Amygdala (tissue), 56 donors: ENCODE measurements around the gene FETUB.

Experiments used
- DNase-seq, 56 donors: peaks; one replicate each; lab custom pipeline; 2025; lab: John Stamatoyannopoulos, UW

The FETUB gene

GRCh38 chr3:186612721-186613636 lies 27.2 kb upstream of the FETUB start, which contains the start of gene AHSG:
Gene AHSG (plus strand): TSS chr3:186613060. CDS start chr3:186613142, 82 bp downstream.
- no peak for DNase-seq

DNA sequence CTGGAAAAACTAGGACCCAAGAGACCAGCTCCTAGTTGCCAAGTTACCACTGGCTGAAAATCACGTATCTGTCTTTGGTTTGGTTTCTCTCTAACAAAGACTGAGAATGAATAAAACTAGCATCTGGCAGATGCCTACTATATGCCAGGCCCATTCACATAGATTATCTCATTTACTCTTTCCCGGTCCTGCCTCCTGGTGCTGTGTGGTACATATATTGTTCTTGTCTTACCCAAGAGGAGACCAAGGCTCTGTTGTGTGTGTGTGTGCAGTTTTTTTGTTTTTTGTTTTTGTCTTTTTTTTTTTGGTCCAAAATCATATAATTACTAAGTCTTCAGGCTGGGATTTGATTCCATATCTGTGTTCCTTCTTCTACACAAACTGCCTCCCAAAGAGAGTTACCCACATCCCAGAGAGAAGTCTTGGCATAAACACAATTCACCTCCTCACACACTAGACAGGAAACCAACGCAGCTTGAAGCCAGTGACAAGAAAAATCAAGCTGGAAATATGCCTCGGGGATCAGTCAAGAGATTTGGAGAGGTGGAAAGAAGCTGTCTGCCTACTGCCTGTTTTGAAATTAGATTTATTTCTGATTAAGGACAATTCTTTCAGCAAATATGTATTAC lies 26.4 kb upstream of the FETUB start:
- no peak for DNase-seq

DNA sequence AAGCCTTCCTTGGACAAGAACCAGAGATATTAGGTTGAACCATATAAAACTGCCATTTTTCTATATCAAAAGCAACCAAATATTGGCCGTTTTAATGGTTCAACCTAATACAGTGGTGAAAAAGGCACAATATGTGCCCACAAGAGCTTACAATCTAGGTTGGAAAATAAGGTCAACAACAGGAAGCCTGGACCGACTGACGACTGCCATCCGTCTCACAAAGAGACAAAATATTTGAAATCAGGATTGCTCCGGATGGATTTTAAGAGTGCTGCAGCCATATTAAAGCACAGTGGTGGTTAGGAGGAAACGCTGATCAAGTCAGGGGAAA lies 26.0 kb upstream of the FETUB start:
- no peak for DNase-seq

GRCh38 chr3:186614597-186615483 lies 25.4 kb upstream of the FETUB start:
- DNase-seq = peak in 55 of 56 donors; percentile 0 to 87 (median 50)

GRCh38 chr3:186616299-186616617 lies 23.9 kb upstream of the FETUB start:
- DNase-seq = no peak

GRCh38 chr3:186617036-186617946 lies 22.9 kb upstream of the FETUB start:
- DNase-seq = peak in 54 of 56 donors; percentile 7 to 84 (median 63)

- no peak for DNase-seq
Observed at GRCh38 chr3:186618318-186618938, 21.8 kb upstream of the FETUB start.

- no peak for DNase-seq
Observed at GRCh38 chr3:186619787-186620212, 20.4 kb upstream of the FETUB start.

DNA sequence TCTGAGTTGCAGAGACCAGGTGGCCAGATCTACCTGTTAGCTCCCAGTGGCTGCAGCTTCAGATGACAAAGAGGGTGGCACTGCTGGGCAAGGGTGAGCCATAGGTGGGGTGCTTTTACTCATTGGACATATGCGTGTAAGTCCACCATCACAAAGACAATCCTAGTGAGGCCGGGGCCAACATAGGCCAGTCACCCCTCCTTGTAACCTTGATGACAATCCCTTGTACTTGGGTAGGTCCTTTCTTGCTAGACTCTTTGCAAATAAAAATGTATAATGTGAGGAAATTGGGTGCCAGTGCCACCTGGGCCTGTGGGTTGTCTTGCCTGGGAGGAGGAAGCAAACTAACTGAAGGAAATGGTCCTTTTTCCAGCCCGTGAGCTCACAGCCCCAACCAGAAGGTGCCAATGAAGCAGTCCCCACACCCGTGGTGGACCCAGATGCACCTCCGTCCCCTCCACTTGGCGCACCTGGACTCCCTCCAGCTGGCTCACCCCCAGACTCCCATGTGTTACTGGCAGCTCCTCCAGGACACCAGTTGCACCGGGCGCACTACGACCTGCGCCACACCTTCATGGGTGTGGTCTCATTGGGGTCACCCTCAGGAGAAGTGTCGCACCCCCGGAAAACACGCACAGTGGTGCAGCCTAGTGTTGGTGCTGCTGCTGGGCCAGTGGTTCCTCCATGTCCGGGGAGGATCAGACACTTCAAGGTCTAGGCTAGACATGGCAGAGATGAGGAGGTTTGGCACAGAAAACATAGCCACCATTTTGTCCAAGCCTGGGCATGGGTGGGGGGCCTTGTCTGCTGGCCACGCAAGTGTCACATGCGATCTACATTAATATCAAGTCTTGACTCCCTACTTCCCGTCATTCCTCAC lies 19.7 kb upstream of the FETUB start:
- no peak for DNase-seq

DNA sequence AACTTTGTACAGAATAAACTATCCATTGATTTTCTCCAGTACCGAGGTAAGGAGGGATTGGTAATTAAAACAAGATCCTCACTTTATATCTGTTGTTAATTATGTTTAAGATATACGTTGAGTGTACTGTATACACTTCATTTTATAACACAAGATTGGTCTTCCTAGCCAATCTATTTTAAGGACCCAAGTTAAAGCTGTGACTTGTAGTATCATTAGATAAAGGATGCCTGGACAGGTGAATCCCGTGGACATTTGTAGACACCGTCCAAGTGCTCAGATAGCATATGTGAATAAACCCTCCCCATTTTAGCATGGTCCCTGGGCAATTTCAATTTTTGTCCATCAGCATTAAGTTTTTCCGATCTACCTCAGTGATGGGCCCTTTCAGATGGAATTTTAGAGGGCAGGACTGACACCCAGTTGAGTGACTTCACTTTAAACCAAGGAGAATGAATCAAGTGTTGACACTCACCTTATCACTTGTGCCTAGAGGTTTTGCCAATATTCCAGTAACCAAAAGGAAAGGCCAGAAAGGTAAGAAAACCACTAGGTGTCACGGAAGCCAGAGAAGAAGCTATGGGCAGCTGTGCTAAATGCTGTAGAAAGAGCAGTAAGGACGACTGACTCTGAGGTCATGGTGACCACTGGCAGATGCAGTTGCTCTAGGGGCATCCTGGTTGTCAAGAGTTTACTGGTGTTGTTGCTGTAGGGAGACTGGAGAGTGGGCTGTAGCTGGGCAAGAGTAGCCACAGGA lies 18.1 kb upstream of the FETUB start:
- no peak for DNase-seq

DNA sequence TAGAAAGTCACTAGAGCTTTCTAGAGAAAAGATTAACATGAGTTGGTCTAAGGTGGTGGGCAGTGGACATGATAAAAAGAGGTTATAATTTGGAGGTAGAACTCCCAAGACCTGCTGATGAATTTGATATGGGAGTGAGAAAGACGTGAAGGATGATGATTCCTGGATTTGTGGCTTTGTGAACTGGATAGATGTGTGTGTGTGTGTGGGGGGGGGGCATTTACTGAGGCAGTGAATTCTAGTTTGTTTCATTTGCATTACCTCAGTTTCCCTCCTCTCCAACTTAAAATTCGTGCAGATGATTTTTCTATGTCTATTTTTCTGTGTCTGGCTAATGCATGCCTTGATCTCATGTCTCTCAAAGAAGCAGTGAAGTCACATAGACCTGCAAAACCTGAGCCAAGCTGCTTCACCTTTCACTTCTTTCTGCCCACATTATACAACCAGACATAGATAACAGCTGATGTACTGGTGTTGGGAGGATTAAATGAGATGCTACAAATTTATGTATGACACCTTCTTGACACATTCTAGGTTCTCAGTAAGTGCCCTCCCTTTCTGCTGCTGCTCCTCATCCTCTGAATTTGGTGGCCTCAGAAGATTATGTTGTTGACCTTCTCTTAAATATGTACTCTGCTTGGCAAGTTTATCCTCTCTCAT lies 17.4 kb upstream of the FETUB start:
- no peak for DNase-seq

DNA sequence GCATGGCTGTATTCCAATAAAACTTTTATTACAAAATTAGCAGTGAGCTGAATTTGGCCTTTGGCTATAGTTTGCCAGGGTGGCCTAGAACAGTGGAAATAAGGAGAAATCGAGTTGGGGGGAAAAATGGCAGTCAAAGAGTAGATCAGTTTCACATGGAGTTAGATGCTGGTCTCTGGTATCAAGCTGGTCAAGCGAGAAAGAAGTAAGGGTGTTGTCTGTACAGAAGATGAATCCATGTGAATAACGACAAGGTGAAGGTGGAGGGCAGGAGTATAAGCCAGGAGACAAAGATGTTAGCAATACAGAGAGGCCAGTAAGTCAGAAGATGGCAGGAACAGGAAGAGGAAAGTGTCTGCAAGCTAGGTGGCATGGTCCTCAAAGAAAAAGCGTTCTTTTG lies 15.6 kb upstream of the FETUB start:
- no peak for DNase-seq

- DNase-seq = no peak
Observed at GRCh38 chr3:186625600-186626042, 14.6 kb upstream of the FETUB start.

DNA sequence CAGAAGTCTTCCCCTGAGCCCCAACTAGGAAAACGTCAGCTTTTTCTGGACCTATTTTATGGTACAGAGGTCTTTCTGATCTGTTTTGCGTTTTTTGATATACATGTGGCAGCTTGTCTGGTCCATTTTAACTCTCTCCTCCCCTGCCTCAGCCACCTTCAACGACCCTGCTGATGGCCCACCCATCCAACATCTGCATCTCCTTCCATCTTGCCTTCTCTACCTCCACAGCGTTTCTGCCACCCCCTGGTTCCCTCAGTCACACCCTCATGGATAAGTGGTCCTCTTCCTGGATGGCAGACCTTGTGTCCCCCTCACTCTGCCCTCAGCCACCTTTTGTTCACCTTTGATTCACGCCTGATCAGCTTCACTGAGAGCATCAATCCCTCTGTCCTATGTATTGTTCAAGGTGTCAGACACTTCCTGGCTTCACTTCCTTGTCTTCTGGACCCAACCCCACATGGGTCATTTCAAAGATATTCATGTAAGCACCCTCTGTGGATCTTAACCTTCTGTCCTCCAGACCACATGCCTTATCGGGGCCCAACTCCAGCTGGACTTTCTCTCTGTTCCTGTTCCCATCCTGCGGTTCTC lies 13.8 kb upstream of the FETUB start:
- DNase-seq = no peak

DNA sequence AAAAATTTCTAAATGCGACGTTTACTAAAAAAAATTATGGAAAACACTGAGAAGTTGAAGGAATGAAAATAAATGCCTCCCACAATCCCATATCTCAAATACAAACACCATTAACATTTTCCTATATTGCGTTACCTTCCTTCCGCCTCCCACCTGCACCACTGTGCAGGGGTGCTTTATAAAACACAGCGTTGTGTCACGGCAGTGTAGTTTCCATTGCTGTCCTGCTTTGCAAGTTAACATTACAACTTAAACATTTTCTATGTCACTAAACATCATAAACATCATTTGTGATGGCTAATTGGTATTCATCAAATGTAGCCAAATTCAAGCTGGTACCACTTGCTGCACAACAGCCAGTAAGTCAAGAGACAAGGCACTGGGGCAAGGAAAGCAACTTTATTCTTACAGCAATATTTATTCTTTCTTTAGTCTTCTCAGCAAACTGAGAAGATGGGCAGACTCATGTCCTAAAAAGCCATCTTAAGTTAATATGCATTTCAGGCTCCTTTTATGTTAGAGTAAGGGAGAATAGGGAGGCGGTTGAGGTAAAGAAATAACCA lies 12.3 kb upstream of the FETUB start:
- no peak for DNase-seq

GRCh38 chr3:186628756-186629155 lies 11.4 kb upstream of the FETUB start:
- no peak for DNase-seq
